M059J (cell line): ENCODE measurements around the gene LIAS. TPM values are rescaled to one million over a fixed set of nuclear protein-coding genes. Genes with fewer than 3 reads are reported as not detected.
"Not testable (repeated sequence)": the region's sequence is repeated elsewhere in the genome, so short reads cannot be mapped to it uniquely, and the experiment has no call there.

Experiments used
- DNase-seq: peaks from one replicate; pipeline ENCODE4 v3.0.0-alpha.2; 2012; ENCODE audit warnings: low read depth
- total RNA-seq: library from RNA; depleted of rRNA; stranded (reverse); fragments of >200 nt; shearing (Covaris generic); gene quantifications from 2 replicates; pipeline ENCODE4 v1.2.3, GENCODE V29; 2014

The LIAS gene
- total RNA-seq, 1 experiment from 2014 or later = 10.4 TPM

DNA sequence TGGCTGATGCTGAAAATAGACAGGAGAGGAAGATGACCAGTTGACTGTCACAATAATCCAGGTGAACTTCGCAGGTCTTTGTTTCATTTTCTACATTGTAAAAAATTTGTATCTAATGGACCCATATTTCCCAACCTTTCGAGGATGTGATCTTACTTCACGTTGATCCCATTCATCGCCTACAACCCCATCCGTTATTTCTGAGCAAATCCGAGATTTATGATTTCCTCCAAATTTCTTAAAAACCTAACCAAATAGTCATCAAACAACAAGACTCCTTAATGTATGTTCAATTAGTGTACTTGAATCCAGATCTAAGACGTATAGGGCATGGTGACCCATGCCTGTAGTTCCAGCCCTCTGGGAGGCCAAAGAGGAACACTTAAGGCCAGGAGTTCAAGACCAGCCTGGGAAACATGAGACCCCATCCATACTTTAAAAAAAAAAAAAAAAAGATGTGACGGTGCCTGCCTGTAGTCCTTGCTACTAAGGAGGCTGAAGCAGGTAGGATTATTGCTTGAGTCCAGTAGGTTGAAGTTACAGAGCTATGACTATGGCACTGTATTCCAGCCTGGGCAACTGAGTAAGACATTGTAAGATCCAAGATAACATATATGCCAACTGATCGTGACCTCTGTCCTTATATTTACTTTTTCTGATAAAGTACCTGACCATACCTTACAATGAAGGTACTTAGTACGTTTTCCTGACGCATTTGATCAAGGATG is 5.8 kb upstream of the LIAS start:
- DNase-seq = no peak

DNA sequence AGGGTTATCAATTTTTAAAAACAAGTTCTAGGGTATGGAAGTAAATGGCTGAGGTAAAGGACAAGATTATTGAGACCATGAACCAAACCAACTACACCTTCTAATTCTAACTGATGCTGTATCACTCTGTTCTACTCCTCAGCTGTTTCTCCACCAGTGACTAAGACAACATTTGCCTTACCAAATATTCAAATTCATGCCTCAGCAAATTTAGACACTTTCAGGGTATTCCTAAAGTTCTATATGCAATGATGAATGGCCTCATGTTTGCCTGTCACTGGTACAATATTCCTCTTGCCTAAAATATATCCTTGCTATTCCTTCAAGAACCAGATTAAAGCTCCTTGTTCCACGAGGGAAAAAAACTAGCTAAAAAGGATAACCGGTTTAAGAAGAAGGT is 5.1 kb upstream of the LIAS start:
- no peak for DNase-seq

DNA sequence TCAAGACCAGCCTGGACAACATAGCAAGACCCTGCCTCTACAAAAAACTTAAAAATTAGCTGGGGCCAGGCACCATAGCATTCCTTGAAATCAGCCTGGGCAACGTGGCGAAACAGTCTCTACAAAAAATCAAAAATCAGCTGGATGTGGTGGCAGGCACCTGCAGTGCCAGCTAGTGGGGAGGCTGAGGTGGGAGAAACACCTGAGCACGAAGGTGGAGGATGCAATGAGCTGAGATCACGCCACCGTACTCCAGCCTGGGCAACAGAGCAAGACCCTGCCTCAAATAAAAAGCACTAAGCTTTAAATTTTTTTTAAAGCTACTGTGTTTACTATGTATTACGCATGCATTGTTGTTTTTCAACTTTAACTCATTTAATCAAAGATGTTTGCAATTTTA is 3.4 kb upstream of the LIAS start:
- DNase-seq = no peak

- DNase-seq = no peak
These were observed 1.7 kb upstream of the LIAS start for GRCh38 chr4:39456946-39457763.

GRCh38 chr4:39458161-39458504 is 723 bp upstream of the LIAS start:
- DNase-seq = not testable (repeated sequence)

DNA sequence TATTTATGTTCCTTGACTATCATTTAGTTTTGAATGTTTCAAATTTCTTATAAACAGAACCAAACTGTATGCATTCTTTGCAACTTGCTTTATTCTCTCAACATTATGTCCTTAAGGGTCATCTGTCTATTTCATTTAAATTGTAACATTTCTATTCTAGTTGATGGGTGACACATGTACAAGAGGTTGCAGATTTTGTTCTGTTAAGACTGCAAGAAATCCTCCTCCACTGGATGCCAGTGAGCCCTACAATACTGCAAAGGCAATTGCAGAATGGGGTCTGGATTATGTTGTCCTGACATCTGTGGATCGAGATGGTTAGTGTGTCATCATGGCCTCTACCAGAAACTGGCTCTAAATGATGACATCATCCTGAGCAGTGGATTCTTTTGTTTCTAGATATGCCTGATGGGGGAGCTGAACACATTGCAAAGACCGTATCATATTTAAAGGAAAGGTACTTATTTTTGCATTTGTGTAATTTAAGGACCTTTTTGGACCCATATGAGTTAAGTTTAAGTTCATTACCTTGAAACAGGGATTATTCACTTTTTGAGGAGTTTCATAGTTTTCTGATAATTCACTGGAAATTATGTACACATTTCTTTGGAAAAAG is 6.1 kb downstream of the LIAS start:
- DNase-seq = peak; percentile 72

GRCh38 chr4:39466747-39467146 is 7.9 kb downstream of the LIAS start:
- no peak for DNase-seq

- DNase-seq = no peak
These were observed 8.6 kb downstream of the LIAS start for GRCh38 chr4:39467464-39467863.

DNA sequence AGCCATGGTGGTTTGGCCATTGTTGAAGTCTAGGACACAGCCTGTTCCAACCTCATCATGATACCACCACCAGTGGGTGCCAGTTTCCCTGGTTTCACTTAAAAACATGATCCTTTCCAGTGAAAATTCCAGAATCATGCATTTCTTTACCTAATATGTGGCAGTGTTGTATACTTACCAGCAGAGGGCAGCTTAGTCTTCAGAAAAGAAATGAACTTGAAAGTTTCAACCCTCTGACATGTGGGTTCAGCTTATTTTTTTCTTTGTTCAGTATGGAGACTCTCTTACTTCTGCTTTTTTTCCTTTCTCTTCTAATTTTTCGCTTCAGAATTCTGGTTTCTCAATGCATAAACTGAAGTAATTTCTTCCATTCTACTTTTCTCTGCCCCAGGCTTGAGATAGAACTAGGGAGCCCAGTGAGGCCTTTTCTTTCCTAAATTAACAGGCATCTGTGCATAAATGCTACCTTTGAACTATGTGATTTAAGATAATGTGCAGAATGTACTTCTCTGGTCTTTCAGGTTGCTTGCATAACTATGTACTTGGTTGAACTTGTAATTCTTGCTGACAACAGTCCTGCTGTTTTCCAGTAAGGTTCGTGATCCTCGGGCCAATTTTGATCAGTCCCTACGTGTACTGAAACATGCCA is 10.7 kb downstream of the LIAS start:
- peak; percentile 85 for DNase-seq

- no peak for DNase-seq
These were observed 11.5 kb downstream of the LIAS start for GRCh38 chr4:39470402-39470801.

DNA sequence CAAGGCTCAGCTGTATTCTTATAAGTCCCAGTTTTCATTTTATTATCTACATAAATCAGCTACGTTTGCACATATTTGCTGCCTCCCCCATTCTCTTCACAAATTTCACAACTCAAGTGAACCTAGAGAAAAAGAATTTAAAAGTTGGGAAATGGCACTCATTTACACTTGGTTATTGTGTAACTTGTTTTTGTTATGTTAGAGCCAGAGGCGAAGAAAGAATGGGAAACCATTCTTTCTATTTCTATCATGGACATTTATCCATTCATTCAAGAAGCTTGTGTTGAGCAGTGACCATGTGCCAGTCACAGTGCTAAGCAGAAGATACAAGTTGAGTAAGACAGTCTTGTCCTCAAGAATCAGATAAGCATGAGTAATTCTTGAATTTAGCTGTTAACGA is 13.5 kb downstream of the LIAS start:
- no peak for DNase-seq

DNA sequence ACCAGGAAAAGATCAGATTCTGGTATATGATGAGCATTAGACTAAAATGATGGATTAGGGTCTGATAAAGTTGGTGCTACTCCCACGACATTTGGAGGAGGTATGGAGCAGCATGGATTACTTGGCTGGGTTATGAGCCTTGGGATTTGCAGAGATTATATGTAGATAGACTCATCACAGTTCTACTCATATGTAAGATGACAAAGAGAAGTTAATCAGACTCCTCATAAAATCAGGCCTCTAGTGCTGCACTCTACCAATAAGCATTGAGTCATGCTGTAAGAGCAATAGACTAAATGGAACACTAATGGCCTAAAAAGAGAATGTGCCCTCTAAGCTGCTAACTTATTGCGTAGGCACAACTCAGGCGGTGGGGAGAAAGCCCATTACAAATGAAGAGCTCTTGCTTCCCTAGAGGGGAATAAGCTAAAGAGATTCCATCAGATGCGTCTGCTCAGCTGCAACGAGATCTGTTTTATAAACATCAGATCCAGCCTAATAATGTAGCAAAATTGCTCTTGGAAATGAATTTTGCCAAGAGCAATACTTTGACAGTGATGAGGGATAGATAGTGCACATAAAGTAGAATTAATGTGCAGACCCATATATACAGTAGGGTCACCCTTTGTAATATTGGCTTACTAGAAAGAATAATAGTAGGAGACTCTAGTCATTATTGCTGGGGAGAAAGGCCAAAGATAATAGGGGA is 17.5 kb downstream of the LIAS start:
- no peak for DNase-seq

DNA sequence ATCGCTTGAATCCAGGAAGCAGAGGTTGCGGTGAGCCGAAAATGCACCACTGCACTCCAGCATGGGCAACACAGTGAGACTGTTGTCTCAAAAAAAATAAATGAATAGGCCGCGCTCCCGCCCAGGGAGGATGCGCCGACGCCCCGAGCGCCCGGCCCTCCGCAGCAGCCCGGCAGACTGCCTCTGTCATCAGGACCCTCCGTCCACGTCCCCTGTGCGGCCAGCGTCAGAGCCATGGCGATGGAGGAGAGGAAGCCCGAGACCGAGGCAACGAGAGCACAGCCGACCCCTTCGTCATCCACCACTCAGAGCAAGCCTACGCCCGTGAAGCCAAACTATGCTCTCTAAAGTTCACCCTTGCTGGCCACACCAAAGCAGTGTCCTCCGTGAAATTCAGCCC is 21.4 kb downstream of the LIAS start:
- DNase-seq = no peak

DNA sequence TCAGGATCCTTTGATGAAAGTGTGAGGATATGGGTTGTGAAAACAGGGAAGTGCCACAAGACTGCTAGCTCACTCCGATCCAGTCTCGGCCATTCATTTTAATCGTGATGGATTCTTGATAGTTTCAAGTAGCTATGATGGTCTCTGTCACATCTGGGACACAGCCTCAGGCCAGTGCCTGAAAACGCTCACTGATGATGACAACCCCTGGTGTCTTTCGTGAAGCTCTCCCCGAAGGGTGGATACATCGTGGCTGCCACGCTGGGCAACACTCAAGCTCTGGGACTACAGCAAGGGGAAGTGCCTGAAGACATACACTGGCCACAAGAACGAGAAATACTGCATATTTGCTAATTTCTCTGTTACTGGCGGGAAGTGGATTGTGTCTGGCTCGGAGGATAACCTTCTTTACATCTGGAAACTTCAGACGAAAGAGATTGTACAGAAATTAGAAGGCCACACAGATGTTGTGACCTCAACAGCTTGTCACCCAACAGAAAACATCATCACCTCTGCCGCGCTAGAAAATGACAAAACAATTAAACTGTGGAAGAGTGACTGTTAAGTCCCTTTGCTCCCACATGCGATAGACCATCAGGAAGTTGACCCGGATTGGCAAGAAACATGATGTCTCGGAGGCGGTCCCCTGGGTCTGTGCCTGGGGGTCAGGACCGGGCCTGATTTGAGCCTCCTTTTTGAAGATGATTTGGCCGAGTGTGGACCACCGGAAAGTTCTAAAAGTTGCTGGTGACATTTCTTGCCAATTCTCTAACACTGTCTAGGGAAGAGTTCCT is 22.2 kb downstream of the LIAS start:
- DNase-seq = no peak

DNA sequence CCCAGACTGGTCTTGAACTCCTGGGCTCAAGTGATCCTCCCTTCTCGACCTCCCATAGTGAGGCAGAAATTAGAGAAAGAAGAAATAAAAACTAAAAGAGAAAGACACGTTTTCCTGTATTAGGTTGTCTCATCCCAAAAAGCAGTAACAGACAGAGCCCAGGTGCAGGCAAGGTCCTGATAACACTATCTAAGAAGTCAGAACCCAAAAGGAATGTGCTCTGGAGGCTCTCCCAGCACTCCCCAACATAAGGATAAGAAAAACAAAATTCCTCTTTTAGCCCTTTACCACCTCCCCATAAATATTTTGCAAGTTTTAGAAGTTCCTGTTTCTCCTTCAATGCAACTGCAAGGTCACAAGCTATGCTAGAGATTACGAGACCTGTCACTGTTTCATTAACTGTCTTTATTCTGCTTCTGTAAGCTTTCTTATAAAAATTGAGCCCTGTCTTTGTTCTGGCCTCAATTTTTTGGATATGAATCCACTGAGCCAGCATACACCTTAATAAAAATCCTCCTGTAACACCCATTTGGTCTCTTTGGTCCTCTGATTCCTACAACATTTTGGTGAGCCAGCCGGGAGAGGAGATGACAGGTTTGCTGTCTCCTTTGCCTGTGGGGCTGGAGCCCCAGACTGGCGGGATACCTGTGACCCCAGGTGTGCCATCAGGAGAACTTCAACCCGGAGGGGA is 25.9 kb downstream of the LIAS start:
- DNase-seq = no peak

- DNase-seq = no peak
These were observed 27.5 kb downstream of the LIAS start for GRCh38 chr4:39486221-39486804.

GRCh38 chr4:39490322-39490721 is 31.5 kb downstream of the LIAS start:
- DNase-seq = no peak

DNA sequence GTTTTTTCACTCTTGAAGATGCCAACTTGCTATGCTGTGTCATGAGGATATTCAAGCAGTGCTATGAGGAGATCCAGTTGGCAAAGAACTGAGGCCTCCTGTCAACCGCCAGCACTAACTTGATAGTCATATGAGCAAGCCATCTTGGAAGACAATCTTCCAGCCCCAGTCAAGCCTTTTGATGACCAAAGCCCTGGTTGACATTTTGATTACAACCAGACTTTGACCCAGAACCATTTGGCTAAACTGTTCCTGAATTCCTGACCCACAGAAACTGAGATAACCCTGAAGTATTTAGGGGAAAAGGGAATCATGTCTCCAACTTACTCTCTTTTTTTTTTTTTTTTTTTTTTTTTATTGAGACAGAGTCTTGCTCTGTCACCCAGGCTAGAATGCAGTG is 35.5 kb downstream of the LIAS start:
- DNase-seq = no peak

DNA sequence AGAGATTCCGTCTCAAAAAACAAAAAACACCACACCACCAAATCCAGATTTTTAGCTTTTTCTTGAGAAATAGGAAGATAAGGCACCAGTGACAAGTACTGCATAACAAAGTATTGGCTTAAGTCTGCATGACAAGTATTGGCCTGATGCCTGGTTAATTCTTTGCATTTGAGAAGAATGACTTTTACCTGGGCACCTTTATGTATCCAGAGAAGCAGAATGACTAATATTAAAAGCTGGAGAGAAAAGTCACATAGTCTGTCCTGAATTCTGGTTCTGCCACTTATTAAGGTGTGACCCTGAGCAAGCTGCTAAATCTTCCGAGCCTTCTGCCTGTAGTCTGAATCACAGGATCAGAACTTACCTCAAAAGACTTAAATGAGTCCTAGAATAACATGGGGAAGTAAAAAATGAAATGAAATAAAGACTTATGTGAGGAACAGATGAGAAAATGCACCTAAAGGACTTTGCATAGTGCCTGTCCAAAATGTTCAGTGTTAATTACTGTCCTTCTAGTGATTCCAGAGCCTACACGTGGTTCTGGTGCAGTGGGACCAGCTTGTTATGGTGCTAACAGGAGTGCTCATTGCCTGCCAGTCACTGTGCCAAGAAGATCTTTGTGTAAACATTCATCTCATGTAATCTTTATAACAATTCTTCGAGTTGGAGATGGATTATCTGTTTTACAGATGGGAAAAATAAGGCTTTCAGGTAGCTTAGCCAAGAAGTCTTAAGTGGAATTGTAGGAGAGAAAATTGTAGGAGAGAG is 36.8 kb downstream of the LIAS start:
- no peak for DNase-seq
